NCI-H748 (cell line): ENCODE results near the gene SPSB4.
A peak's percentile ranks its signal among the peaks of the same experiment; 100 is the strongest.

Source experiments
- DNase-seq: peaks from one replicate; lab custom pipeline; 2025; ENCODE audit not compliant: unreplicated experiment; lab: John Stamatoyannopoulos, UW

The SPSB4 gene

GRCh38 chr3:141052201-141053069 is 1.3 kb downstream of the SPSB4 start:
- DNase-seq = peak; percentile 40

DNA sequence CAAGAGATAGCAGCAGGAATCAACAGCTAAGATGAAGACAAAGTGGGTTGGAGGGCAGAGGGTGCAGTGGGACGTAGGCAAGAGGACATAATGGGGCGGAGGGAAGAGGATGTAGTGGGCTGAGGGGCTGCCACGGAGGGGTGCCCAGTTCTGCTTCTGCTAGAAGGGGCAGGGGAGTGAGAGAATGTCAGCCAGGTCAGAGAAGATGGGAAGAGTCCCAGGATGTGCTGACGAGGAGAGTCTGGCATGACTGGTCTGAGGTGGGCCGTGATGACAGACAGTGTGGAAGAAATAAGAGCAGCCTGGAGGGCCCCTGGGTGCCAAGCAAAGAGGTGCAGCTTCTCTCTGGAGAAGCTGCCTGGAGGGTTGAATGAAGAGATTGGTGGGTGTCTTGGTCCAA is 4.0 kb downstream of the SPSB4 start:
- DNase-seq = no peak

DNA sequence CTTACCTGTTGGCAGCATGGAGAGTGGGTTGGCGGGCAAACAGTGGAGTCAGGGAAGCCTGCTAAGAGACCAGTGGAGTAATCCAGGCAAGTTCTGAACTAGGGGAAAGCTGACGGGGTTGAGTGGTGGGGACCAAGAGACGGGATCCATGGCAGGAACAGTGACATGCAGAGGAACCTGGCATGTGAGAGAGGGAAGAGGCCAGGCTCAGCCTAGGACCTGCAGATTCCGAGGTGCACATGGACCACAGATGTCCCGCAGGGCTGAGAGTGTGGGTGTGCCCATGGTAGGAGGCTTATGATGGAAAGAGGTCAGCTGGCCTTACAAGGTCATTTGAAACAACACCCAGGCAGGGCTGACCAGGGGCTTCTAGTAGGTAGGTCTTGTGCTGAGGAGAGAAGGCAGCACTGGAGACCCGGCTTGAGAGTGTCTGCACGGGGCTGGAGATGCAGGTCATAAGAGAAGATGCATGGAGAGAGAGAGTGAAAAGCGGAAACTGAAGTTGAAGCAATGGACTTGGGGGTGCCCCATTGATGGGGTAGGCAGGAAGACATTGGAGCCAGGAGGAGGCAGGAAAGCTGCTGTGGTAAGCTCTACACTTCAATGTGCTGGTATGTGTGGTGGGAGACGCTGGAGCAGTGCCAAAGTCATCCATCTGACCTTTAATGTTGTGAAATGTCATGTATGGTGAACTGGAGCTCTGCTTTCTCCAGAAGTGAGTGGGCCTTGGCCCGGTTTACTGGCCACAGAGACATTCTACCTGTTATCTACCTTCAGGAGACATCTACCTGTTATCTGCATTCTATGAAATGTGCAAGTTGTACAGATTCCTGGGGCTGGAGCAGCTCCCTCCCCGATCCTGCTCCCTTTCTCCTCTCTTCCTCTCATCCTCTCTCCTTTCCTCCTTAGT is 4.6 kb downstream of the SPSB4 start:
- DNase-seq = no peak

GRCh38 chr3:141056751-141057171 is 5.6 kb downstream of the SPSB4 start:
- DNase-seq = peak; percentile 7

GRCh38 chr3:141057436-141057835 is 6.3 kb downstream of the SPSB4 start:
- no peak for DNase-seq

- DNase-seq = no peak
These were observed 7.0 kb downstream of the SPSB4 start for GRCh38 chr3:141057946-141058800.

- no peak for DNase-seq
These were observed 7.8 kb downstream of the SPSB4 start for GRCh38 chr3:141058996-141059395.

DNA sequence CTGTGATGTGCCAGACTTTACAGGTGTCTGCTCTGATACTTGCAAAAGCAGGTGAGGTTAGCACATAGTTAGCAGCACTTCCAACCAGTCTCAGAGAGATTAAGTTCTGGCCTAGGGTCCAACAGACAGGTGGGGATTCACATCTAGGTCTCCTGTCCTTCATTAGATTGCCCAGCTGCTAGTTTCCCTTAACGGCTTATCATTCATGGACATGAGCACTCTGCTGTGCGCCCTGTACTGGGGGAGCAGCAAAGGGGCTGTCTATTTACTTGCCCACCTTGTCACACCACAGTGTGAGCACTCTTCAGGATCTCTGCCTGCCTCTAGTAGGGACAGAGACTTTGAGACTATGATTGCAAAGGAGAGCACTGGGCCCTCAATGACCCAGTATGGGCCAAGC is 8.7 kb downstream of the SPSB4 start:
- no peak for DNase-seq

- DNase-seq = no peak
These were observed 9.2 kb downstream of the SPSB4 start for GRCh38 chr3:141060327-141060726.

DNA sequence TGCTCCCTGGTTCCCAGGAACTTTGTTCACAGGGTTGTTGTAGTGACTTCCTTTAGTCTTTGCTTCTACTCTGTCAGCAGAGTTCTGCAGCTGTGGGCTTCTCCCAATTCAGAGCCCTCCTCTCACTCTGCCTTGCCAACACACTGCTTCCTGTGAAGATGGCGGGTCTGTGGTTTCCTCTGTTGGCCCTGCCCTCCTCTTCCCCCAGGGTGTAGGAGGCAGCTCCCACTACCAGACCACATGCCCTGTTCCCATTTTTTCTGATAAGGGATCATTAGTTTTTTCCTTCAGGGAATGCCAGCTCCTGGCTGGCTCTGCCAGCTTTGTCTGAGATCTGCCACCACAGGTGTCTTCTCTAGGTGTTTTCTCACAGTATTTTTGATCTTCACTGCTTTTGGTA is 12.7 kb downstream of the SPSB4 start:
- DNase-seq = no peak

DNA sequence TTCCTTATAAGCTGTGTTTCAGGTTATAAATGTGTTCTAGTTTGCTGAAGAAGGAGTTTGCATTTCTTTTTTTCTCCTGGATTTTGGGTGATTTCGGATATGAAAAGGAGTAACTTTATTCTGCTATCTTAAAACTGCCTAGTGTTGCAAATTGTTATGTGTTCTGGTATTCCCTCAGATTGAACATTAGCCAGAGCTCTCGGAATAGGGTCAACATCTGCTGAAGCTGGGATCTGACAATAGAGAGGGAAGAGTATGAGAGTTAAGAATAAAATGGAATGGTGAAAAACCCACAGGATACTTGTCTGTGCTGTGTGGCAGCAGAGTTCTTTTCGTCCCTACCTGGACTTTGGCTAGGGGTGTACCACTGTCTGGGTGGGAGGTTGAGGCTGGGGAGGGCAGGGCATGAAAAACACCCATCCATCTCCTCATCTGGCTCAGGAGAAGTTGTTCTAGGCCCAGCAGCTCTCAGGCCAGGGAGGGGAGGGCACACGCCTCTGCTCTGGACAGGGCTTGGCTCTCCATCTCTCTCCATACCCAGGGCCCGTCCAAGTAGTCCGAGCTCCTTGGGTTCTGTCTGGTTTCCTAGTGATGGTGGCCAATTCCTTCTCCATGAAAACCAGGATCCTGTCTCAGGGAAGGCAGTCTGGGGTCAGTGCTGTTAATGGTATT is 13.2 kb downstream of the SPSB4 start:
- no peak for DNase-seq

GRCh38 chr3:141065258-141065657 is 14.1 kb downstream of the SPSB4 start:
- DNase-seq = no peak

- DNase-seq = no peak
These were observed 15.0 kb downstream of the SPSB4 start for GRCh38 chr3:141065841-141066805.

GRCh38 chr3:141067206-141067974 is 16.2 kb downstream of the SPSB4 start:
- peak; percentile 24 for DNase-seq

- DNase-seq = no peak
These were observed 19.1 kb downstream of the SPSB4 start for GRCh38 chr3:141070229-141070628.

DNA sequence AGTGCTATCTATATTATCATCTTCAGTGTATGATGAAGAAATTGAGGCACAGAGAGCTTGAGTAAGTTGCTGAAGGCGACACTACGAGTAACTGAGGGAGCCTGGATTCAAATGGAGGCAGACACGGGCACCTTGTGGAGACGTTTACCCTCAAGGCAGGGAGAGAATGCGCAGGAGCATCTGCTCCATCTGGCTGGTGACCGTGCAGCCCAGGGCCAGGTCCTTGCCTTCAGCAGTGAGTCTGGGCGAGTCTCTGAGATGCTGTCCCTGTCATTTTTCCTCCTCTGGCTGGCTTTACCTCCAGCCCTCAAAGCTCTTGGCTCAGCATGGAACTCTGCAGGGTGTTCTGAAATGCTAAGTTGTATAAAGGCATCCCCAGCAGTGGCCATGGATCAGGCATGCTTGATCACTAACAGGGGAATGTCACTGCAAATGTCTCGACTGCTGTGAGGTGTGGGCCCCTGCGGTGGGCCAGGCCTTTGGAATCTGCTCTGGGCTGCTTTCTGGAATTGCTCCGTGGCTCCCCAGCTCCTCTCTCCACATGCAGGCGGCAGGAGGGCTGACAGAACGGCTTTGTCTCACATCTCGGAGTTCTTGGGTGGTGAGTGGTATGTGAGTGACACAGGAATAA is 19.7 kb downstream of the SPSB4 start:
- DNase-seq = no peak

DNA sequence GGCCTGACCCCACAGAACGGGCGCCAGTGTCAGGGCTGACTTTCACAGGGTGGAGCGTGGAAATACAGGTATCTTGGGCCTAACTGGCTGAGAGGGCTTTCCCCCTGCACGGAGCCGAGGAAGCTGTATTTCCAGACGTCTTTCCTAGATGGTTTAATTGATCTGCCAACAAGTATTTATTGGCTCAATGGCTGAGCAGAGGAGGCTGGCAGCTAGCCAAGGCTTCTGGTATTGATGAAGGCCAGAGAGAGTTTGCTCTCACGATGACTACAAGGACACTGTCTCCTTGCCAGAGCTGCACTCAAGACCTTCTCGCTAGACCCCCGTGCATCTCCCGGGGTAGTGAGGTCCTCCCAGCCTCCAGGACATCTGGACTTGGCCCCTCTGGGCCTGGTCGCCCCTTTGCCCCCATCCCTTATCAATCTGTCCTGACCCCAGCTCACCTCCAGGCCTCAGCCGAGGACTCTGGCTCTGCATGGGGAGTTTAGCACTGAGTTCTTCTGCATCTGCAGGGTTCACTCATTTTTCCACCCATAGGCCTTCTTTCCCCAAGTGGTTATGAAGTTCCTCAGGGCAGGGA is 20.6 kb downstream of the SPSB4 start:
- DNase-seq = peak; percentile 5

GRCh38 chr3:141072950-141073349 is 21.8 kb downstream of the SPSB4 start:
- no peak for DNase-seq
